Cardiac ventricle fibroblast (primary cell): ENCODE results near the gene CD96. TPM values are rescaled to one million over a fixed set of nuclear protein-coding genes. Genes with fewer than 3 reads are reported as not detected.

Source experiments
- total RNA-seq: library from RNA; depleted of rRNA; stranded (reverse); fragments of >200 nt; gene quantifications from 2 replicates; pipeline ENCODE4 v1.2.3, GENCODE V29; 2015

Gene CD96, protein sequence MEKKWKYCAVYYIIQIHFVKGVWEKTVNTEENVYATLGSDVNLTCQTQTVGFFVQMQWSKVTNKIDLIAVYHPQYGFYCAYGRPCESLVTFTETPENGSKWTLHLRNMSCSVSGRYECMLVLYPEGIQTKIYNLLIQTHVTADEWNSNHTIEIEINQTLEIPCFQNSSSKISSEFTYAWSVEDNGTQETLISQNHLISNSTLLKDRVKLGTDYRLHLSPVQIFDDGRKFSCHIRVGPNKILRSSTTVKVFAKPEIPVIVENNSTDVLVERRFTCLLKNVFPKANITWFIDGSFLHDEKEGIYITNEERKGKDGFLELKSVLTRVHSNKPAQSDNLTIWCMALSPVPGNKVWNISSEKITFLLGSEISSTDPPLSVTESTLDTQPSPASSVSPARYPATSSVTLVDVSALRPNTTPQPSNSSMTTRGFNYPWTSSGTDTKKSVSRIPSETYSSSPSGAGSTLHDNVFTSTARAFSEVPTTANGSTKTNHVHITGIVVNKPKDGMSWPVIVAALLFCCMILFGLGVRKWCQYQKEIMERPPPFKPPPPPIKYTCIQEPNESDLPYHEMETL
- not detected in 2 replicates for total RNA-seq

GRCh38 chr3:111541911-111542483 lies at the start of gene CD96:
TSS of gene CD96 (plus strand) at chr3:111542197. CDS start at chr3:111542249, 52 bp downstream.

DNA sequence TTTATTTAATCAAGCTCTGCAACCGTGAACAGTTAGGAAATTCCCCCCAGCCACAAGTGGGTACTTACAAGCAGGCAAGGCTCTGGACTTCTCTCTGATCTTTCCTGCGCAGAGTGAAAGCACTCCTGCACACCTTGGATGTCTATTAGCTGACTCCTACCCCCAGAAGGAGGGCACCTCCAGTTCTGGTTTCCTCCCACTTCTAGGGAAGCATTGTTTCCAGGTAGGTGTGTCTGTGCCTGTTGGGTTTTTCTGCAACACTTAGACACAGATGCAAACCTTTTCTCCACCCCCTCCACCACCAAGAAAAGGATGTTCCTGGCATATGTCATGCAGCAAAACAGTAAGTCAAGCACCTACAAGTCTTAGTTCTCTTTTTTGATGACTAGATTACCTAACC lies 53.2 kb downstream of the CD96 start, which contains the start of gene ZBED2:
TSS of gene ZBED2 (minus strand) at position 115 of the 400 bp plus-strand sequence. CDS start 1,145 bp downstream, outside the sequence.

Other genes starting within 250 kb of the CD96 start
- gene ZBED2, start 53.1 kb downstream of the CD96 start, total RNA-seq: not detected in 2 replicates
- gene PLCXD2, start 132.5 kb downstream of the CD96 start, total RNA-seq: not detected in 2 replicates